Cardiac fibroblast (primary cell): ENCODE data around the gene CPLANE2.

ENCODE experiments used
- DNase-seq, 2 donors: peaks; one replicate each; pipeline versions ENCODE4 v3.0.0 to v3.0.0-alpha.2; 2010; ENCODE audit warnings: low read depth in 2 of 2
- H3K4me3 ChIP-seq, 2 donors: replicated peaks in 1 of 2; 1 replicate in 1 of 2; 2 replicates in 1 of 2; pipeline ENCODE4 v1.5.1; 2011; ENCODE audit warnings: low read depth in 2 of 2, low read length in 2 of 2, mild to moderate bottlenecking in 2 of 2, moderate library complexity in 1 of 2
- CTCF ChIP-seq: IDR thresholded peaks from one replicate; pipeline ENCODE4 v1.5.1; 2011; ENCODE audit warnings: low read depth, mild to moderate bottlenecking, low read length, inconsistent platforms

Gene CPLANE2

DNA sequence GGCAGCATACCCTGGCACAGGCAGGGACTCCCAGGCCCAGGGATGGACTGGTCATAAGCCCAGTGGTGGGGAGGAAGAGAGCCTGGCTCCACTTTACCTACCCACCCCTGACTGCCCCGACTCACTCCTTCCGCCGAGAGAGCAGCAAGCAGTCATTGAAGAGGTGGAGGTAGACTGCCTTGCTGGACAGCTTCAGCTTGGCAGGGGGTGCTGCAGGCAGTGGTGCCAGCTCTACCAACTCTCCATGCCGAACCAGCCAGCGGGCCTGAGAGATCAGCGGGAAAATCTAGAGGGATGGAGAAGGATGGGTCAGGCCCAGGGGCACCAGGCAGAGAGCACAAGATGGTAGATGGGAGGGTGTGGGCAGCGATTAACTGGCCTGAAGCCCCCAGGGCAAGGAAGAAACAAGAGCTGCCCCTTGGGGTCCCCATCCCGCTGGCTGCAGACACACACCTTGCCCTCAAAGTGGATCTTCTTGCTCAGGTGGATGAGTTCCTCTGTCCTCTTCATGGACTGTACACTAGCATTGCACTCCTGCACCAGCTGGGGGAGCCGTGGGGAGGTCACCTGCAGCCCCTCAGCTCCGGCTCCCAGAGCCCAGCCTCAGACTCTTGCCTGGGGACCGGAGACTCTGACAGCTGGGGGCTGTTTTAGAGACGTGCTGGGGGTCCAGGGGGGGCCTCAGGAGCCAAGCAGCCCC lies 32.2 kb downstream of the CPLANE2 start:
- DNase-seq: no peak
- H3K4me3 ChIP-seq: no peak overlapping the region
- TF ChIP-seq CTCF: peak; percentile 36

GRCh38 chr1:16204216-16204615 lies 32.8 kb downstream of the CPLANE2 start:
- no peak overlapping the region for H3K4me3 ChIP-seq
- TF ChIP-seq CTCF: no peak
- DNase-seq: no peak

- no peak for TF ChIP-seq CTCF
- DNase-seq: no peak
Observed at GRCh38 chr1:16203550-16203949, 33.4 kb downstream of the CPLANE2 start.

DNA sequence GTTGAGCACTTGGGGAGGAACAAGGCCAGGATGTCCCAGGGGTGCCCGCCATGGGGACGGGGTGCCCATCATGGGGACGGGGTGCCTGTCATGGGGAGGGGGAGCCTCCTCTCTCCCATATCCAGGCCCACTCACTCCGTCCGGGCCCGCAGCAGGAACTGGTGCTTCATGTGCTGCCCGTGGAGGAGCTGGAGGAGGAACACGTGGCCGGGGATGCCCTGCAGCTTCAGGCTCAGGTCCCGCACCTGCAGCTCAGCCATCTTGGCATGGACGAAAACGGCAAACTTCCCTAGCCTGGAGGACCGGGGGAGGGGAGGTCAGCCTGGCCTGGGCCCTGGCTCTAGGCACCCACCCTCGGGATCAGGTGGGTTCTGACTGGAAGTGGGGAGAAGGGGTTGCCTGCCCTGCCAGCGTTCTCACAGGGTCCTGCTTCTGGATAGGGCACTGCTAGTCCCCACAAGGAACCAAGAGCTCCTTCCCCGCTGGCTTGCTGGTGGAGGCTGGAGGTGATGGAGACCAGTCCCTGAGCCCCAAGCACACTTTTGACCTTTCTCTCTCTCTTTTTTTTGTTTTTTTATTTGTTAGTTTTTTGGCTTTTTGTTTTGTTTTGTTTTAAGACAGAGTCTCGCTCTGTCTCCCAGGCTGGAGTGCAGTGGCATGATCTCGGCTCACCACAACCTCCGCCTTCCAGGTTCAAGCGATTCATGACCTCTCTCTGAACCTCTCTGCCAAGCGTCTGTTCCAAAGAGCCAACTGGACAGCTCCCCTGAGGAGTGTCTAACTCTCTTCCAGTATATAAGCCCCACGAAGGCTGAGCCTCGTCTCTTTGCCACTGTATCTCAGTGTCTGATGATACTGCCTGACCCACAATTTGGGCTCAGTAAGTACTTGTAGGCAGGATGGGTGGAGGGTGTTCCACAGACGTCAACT lies 34.4 kb downstream of the CPLANE2 start:
- no peak for DNase-seq
- TF ChIP-seq CTCF: no peak
- H3K4me3 ChIP-seq: no peak overlapping the region

More at GRCh38 chr1:16203550-16203949, 33.4 kb downstream of the CPLANE2 start:
- no peak overlapping the region for H3K4me3 ChIP-seq

GRCh38 chr1:16199700-16200099 lies 37.3 kb downstream of the CPLANE2 start:
- no peak for DNase-seq
- no peak for TF ChIP-seq CTCF
- H3K4me3 ChIP-seq: no peak overlapping the region

DNA sequence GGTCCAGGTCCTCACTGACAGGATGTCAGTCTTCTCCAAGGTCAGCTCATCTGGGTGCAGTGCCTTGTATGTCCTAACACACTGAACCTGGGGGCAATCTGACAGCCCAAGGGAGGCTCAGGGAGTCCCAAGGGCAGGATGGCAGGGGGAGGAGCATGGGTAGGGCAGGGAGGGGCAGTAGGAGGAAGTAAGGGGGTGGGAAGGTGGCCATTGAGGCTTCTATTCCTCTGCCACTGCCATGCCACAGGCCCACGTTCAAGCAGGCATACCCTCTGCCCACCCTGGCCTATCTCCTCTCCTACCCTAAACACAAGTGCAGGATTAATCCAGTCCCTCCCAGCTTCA lies 37.9 kb downstream of the CPLANE2 start:
- no peak for TF ChIP-seq CTCF

More for the DNA sequence above, 37.9 kb downstream of the CPLANE2 start:
- no peak overlapping the region for H3K4me3 ChIP-seq
- no peak for DNase-seq
